Measurements from ENCODE around the gene SIPA1L3. TPM values are rescaled to one million over a fixed set of nuclear protein-coding genes. Genes with fewer than 3 reads are reported as not detected.

Gene SIPA1L3
- total RNA-seq, 2 experiments from 2014 or later = 8.9 to 9.8 TPM

- POLR2A ChIA-PET = no interaction called here
- intact Hi-C loops (cut with micrococcal nuclease) = no loop called here
- no peak for TF ChIP-seq CTCF (IDR thresholded peaks at IDR 0.05)
- H3K4me1 Mint-ChIP-seq (ENCODE audit: low read depth) = peaks cover 14% of the 10 kb centered on the region
- peaks cover 39% of the 10 kb centered on the region for H3K36me3 Mint-ChIP-seq (ENCODE audit: low read depth)
- CTCF ChIA-PET = no interaction called here
- peaks cover 6% of the 10 kb centered on the region for H3K9me3 Mint-ChIP-seq
- DNase-seq = no peak
- H3K27me3 Mint-ChIP-seq = no peaks in the 10 kb centered on the region
- no peak for ATAC-seq
- no peak overlapping the region for H3K27ac Mint-ChIP-seq
- no peak overlapping the region for H3K4me3 Mint-ChIP-seq
These were observed 211.2 kb downstream of the SIPA1L3 start for GRCh38 chr19:38118176-38118575.

GRCh38 chr19:38120471-38121025 lies 213.5 kb downstream of the SIPA1L3 start:
- Mint-ChIP-seq H3K4me1 (ENCODE audit: low read depth) (peaks cover 2% of the 10 kb centered on the region), H3K27ac (no peak overlapping the region), H3K27me3 (no peaks in the 10 kb centered on the region), H3K36me3 (ENCODE audit: low read depth) (peaks cover 39% of the 10 kb centered on the region), H3K4me3 (no peak overlapping the region), H3K9me3 (peaks cover 6% of the 10 kb centered on the region)
- DNase-seq = no peak
- no peak for TF ChIP-seq CTCF (IDR thresholded peaks at IDR 0.05)
- ATAC-seq = no peak
- ChIA-PET POLR2A (no interaction called here), CTCF (interaction anchor here (0.9 kb wide), 1 partner anchor 22 kb away, joined by 4 read pairs; no protein-coding TSS in a partner anchor)
- intact Hi-C loops (cut with micrococcal nuclease) = no loop called here

- ChIA-PET CTCF (no interaction called here), POLR2A (no interaction called here)
- no peak for TF ChIP-seq CTCF (IDR thresholded peaks at IDR 0.05)
- Mint-ChIP-seq H3K4me3 (no peak overlapping the region), H3K27me3 (no peaks in the 10 kb centered on the region), H3K27ac (no peak overlapping the region), H3K4me1 (ENCODE audit: low read depth) (no peaks in the 10 kb centered on the region), H3K9me3 (peaks cover 6% of the 10 kb centered on the region), H3K36me3 (ENCODE audit: low read depth) (peaks cover 40% of the 10 kb centered on the region)
- ATAC-seq = no peak
- intact Hi-C loops (cut with micrococcal nuclease) = no loop called here
- DNase-seq = no peak
These were observed 215.5 kb downstream of the SIPA1L3 start for GRCh38 chr19:38122402-38123093.

- H3K9me3 Mint-ChIP-seq = peaks cover 6% of the 10 kb centered on the region
- H3K4me3 Mint-ChIP-seq = no peak overlapping the region
- H3K36me3 Mint-ChIP-seq (ENCODE audit: low read depth) = peaks cover 23% of the 10 kb centered on the region
- H3K27me3 Mint-ChIP-seq = no peaks in the 10 kb centered on the region
- H3K4me1 Mint-ChIP-seq (ENCODE audit: low read depth) = no peaks in the 10 kb centered on the region
- H3K27ac Mint-ChIP-seq = no peak overlapping the region
- ChIA-PET CTCF (no interaction called here), POLR2A (no interaction called here)
- no peak for ATAC-seq
- no peak for TF ChIP-seq CTCF (IDR thresholded peaks at IDR 0.05)
- intact Hi-C loops (cut with micrococcal nuclease) = no loop called here
- DNase-seq = no peak
These were observed 218.2 kb downstream of the SIPA1L3 start for GRCh38 chr19:38125238-38125637.

- DNase-seq (no peak), ATAC-seq (no peak)
- no peak overlapping the region for H3K4me3 Mint-ChIP-seq
- H3K4me1 Mint-ChIP-seq (ENCODE audit: low read depth) = no peaks in the 10 kb centered on the region
- intact Hi-C loops (cut with micrococcal nuclease) = no loop called here
- POLR2A ChIA-PET = interaction anchor here (0.6 kb wide), 1 partner anchor 9 kb away, joined by 3 read pairs; no protein-coding TSS in a partner anchor
- no peaks in the 10 kb centered on the region for H3K27me3 Mint-ChIP-seq
- H3K27ac Mint-ChIP-seq = no peak overlapping the region
- H3K36me3 Mint-ChIP-seq (ENCODE audit: low read depth) = peaks cover 2% of the 10 kb centered on the region
- no peaks in the 10 kb centered on the region for H3K9me3 Mint-ChIP-seq
- CTCF ChIA-PET = interaction anchor here (1.9 to 2.5 kb wide), 2 partner anchors 12 to 228 kb away, joined by 5 to 6 read pairs; no protein-coding TSS in a partner anchor
- TF ChIP-seq CTCF (IDR thresholded peaks at IDR 0.05) = no peak
These were observed 223.4 kb downstream of the SIPA1L3 start for GRCh38 chr19:38130399-38130798.

All from activated CD8-positive, alpha-beta T cell treated with anti-CD3 and anti-CD28 coated beads for 36 hours (primary cell).